Measurements from ENCODE around the gene SHROOM3.

Gene SHROOM3

DNA sequence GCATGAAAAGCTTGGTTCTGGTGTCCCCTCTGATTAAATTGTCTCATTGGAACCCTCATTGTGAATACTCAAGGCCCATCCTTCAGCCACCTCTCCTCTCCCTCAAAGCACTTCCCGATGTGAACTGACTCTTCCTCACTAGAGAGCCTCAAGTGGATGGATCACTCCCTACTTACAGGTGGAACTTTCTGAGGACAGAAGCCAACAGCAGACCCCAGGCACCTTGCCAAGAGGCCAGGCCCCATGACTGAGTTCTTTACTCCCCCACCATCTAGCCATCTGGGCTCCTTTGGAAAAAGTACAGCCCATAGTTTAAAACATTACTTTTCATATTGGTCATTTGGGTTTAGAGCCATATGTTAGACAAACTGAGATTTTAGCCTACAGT lies 224.1 kb downstream of the SHROOM3 start:
- no peak for DNase-seq (ENCODE audit: low read depth)

DNA sequence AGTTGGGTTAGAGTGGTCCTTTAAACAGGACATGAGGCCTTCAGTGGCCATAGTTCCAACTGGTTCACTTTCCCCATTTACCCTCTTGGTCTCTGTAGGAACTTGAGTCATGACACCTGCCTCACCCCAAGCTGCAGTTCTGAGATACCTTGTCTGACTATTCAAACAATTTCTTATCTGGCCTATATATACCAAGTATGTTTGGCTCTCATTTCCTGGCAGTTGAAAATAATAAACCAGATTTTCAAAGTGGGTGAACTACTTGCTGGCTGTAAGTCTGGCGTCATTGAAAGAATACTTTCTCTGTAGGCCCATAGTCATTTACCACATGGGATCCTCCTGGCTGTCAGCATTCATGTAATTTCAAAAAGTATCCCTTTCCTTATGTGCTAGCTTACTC lies 228.8 kb downstream of the SHROOM3 start:
- no peak for DNase-seq (ENCODE audit: low read depth)

DNA sequence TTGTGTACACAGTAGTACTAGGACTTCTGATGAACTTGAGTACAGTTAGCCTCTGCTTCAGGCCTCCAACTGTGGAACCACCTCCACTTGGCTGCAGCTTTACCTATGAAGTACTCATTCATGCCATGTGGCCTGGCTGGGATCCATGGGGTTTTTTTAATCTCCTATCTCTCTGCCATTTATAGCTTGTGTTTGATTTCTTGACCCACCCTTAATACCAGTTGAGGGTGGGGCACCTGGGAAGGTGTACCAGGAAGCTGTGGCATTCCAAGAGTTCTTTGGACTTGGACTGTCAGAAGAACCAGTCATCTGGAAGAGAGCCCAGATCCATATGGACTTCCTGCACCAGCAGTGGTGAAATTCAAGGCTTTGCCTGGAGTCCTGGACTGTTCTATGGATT lies 230.1 kb downstream of the SHROOM3 start:
- DNase-seq (ENCODE audit: low read depth), result peak; percentile 69

GRCh38 chr4:76665721-76666120 lies 230.7 kb downstream of the SHROOM3 start:
- no peak for DNase-seq (ENCODE audit: low read depth)

- DNase-seq (ENCODE audit: low read depth), result no peak
Observed at GRCh38 chr4:76666944-76667532, 232.0 kb downstream of the SHROOM3 start.

DNA sequence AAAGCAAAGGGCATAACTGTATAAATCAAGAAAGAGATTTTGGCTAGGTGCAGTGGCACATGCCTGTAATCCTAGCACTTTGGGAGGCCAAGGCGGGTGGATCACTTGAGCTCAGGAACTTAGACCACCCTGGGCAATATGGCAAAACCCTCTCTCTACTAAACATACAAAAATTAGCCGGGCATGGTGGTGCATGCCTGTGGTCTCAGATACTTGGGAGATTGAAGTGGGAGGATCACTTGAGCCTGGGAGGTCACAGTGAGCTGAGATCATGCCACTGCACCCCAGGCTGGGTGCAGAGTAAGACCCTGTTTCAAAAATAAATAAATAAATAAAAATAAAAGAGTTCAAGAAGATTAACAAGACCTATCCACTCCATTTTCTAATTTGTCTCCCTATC lies 235.6 kb downstream of the SHROOM3 start:
- peak; percentile 34 for DNase-seq (ENCODE audit: low read depth)

DNA sequence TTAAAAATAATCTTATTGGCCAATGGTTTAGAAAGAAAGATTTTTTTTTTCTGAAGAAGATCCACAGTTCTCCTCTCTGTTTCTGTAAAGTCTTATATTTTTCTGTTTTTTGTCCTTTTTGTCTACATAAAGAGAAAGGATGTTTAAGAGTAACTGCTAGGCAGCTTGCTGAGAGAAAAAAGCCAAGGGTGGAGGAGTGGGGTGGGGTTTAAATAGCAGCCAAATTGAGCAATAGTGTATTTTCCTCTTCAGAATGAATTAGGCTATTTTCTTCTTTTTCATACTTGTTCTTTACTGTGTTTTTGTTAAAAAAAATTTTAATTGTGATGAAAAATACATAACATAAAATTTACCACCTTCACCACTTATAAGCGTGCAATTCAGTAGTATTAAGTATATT lies 238.3 kb downstream of the SHROOM3 start:
- no peak for DNase-seq (ENCODE audit: low read depth)

GRCh38 chr4:76674983-76675382 lies 240.0 kb downstream of the SHROOM3 start:
- DNase-seq (ENCODE audit: low read depth), result no peak

- DNase-seq (ENCODE audit: low read depth), result no peak
Observed at GRCh38 chr4:76677571-76678326, 242.7 kb downstream of the SHROOM3 start.

GRCh38 chr4:76679691-76680090 lies 244.7 kb downstream of the SHROOM3 start:
- no peak for DNase-seq (ENCODE audit: low read depth)

DNA sequence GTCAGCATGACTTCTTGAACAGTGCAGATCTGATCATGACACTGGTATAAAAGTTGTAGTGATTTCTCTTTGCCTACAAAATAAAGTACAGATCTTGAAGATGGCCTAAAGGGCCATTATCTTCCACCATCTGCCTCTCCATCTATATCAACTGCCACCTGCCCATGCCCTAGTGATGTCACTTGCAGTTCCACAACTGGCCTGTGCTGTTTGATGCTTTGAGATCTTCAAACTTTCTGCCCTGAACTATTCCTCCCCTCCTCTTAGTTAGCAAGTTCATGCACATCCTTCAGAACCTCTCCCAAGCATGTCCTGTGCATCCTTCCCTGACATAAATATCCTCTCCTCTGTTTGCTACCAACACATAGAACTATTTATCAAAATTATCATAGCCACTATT lies 245.9 kb downstream of the SHROOM3 start:
- no peak for DNase-seq (ENCODE audit: low read depth)

- peak; percentile 46 for DNase-seq (ENCODE audit: low read depth)
Observed at GRCh38 chr4:76681996-76682395, 247.0 kb downstream of the SHROOM3 start.

GRCh38 chr4:76683144-76683543 lies 248.1 kb downstream of the SHROOM3 start:
- no peak for DNase-seq (ENCODE audit: low read depth)

GRCh38 chr4:76687746-76688448 lies 252.9 kb downstream of the SHROOM3 start:
- DNase-seq (ENCODE audit: low read depth), result no peak

GRCh38 chr4:76688619-76689144 lies 253.7 kb downstream of the SHROOM3 start:
- DNase-seq (ENCODE audit: low read depth), result peak; percentile 48

DNA sequence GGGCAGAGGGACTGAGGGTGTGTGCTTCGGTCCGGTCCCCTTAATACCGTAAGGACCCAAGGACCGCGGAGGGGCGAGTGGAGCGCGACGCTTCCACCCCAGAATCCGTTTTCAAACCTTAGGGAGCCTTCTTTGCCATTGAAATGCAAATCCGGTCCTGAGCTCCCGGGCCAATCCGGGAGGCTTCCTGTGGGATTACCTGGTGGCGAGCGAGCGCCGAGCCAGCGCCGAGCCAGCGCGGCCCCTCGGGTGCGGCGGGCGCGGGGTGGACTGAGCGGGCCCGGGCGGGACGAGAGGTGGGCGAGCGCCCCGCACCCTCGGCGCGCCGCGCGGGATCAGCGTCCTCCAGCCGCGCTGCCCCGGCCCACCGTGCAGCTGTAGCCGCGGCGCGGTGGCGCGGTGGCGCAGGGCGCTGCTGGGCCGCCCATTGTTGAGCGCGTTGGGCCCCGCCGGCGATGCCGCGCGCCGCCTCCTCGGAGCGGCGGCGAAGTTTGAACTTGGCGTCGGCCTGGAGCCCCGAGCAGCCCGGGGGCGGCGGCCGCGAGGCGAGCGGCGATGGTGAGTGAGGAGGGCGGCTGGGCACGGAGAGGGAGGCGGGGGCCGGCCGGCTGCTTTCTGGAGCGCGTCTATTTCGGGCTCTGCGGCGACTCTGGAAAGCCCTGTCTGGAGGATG lies 254.3 kb downstream of the SHROOM3 start:
- peak; percentile 52 for DNase-seq (ENCODE audit: low read depth)

GRCh38 chr4:76690011-76690905 lies 255.2 kb downstream of the SHROOM3 start:
- DNase-seq (ENCODE audit: low read depth), result peak; percentile 85

GRCh38 chr4:76690906-76691275 lies 255.9 kb downstream of the SHROOM3 start:
- peak; percentile 43 for DNase-seq (ENCODE audit: low read depth)

DNA sequence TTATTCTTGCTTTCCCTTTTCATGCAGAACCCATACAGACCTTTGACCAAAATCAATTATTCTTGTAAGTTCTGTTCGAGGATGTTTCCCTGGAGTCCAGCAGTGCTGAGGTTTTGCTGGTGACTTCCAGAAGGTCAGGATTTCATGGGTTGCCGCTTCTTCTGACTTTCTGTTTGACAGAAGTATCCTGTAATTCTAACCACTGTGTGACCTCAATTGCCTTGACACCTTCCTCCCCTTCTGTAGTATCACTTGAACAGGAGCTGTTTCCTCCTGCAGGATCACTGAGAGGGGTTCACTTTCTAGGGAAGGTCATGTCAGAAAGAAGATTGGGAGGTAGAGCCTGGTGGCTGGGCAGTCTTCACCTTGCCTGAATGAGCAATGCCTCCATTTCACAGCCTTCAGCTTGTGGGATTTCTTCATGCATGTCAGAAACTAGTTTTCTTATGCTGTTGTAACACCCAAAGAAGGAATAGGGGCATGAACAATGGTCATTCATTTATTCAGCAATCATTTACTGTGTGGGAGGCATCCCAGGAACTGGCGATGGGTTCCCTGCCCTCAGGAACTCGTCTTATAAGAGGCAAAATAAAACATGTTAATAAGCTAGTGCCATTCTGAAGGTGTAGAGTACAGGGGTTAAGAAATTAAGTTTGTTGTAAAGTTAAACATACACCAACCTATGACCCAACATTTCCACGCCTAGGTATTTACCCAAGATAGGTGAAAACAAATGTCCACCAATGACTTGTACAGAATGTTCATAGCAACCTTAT lies 257.0 kb downstream of the SHROOM3 start:
- DNase-seq (ENCODE audit: low read depth), result peak; percentile 44

DNA sequence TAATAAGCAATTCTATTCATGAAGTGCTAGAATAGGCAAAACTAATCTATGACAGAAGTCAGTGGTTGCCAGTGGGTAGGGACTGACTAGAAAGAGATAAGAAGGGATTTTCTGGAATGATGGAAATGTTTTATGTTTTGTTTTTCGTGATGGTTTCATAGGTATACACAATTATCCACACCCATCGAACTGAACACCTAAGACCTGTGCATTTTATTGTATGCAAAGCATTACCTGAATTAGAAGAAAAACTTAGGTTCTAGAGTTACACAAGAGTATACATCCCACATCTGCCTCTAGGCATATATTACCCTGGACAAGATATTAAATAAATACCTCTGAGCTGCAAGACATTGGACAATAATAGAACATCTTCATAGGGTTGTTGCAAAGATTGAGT lies 257.7 kb downstream of the SHROOM3 start:
- no peak for DNase-seq (ENCODE audit: low read depth)

DNA sequence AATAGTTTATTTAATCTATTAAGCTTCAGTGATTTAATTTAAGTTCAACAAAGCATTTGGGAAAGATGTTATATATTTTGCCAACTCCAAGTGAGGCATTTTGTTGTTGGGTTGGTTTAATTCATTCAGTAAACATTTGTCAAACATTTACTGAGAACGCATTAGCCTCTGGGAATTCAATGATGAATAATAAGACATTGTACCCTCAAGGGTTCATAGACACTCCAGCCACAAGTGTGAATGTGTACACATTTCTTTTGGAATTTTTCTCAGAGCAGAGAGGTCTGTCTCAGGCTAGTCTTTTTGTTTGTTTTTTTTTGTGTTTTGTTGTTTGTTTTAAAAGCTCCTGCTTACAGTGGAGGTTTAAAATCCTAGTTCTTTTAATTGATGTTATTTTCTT lies 259.0 kb downstream of the SHROOM3 start:
- peak; percentile 53 for DNase-seq (ENCODE audit: low read depth)
